ENCODE data around the gene UBTD2. TPM values are rescaled to one million over a fixed set of nuclear protein-coding genes. Genes with fewer than 3 reads are reported as not detected.

UBTD2 gene
- total and polyA plus RNA-seq, 10 donors, result 4.9 to 13.9 (median 8.4) TPM

DNA sequence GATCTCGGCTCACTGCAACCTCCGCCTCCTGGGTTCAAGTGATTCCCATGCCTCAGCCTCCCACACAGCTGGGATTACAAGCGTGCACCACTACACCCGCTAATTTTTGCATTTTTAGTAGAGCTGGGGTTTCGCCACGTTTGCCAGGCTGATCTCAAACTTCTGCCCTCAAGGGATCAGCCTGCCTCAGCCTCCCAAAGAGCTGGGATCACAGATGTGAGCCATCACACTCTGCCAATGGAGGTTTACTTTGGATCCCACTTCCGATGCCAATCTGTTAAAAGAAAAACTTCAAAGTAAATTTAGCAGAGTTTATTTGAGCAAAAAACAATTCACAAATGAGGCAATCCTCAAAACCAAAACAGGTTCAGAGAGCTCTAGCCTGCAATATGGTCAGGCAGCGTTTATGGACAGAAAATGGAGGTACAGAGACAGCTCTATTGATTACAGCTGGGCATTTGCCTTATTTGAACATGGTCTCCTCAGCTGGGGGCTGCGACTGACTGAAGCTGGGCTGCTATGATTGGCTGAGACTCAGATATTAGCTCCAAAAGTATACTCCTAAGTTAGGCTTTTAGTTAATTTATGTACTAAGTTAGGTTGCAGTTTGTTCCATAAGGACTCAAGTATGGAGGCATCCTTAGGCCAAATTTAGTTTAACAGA, 18.6 kb upstream of the UBTD2 start:
- Histone ChIP-seq H3K4me1 (no peaks in the 10 kb centered on the region), H3K27ac (no peak overlapping the region), H3K4me3 (no peak overlapping the region), H3K27me3 (replicated peaks in 1 of 7) (no peaks in the 10 kb centered on the region), H3K36me3 (no peaks in the 10 kb centered on the region), H3K9me3 (peaks cover 0 to 21% (median 17%) of the 10 kb centered on the region in 8 donors)
- intact Hi-C loops (cut with DNase I; ENCODE audit: low total_unique reads), result no loop called here
- DNase-seq, result no peak
- WGBS, 5 donors, result 69 to 84% (median 79%) methylated on average over 9 of the region's 9 CpGs
- TF ChIP-seq, protein P1, sequence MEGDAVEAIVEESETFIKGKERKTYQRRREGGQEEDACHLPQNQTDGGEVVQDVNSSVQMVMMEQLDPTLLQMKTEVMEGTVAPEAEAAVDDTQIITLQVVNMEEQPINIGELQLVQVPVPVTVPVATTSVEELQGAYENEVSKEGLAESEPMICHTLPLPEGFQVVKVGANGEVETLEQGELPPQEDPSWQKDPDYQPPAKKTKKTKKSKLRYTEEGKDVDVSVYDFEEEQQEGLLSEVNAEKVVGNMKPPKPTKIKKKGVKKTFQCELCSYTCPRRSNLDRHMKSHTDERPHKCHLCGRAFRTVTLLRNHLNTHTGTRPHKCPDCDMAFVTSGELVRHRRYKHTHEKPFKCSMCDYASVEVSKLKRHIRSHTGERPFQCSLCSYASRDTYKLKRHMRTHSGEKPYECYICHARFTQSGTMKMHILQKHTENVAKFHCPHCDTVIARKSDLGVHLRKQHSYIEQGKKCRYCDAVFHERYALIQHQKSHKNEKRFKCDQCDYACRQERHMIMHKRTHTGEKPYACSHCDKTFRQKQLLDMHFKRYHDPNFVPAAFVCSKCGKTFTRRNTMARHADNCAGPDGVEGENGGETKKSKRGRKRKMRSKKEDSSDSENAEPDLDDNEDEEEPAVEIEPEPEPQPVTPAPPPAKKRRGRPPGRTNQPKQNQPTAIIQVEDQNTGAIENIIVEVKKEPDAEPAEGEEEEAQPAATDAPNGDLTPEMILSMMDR (IDR thresholded peaks at IDR 0.05 in 8 of 11, conservative IDR thresholded peaks at IDR 0.05 in 3 of 11), result no peak
- TF ChIP-seq POLR2A (IDR thresholded peaks at IDR 0.05), result no peak
- no peak for TF ChIP-seq POLR2AphosphoS5 (IDR thresholded peaks at IDR 0.05)

DNA sequence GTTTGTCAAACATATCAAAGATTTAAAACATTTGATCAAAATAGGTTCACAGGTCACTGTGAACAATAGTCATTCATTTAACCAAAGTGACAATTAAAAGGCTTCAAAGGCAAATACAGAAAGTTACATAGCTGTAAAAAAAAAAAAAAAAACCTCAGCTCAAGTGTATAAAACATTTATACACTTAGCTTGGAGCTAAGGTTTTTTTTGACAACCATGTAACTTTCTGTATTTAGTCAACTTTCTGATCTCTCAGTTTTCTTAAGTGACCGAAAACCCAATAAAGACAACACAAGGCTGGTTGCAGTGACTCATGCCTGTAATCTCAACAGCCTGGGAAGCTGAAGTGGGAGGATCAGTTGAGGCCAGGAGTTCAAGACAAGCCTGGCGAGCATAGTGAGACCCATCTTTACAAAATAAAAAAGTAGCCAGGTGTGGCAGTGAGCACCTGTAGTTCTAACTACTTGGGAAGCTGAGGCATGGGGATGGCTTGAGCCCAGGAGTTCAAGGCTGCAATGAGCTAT, 16.4 kb upstream of the UBTD2 start:
- Histone ChIP-seq H3K27me3 (replicated peaks in 1 of 7) (no peaks in the 10 kb centered on the region), H3K4me3 (no peak overlapping the region), H3K27ac (no peak overlapping the region), H3K9me3 (peaks cover 0 to 5% (median 2%) of the 10 kb centered on the region in 8 donors), H3K4me1 (no peaks in the 10 kb centered on the region), H3K36me3 (no peaks in the 10 kb centered on the region)
- intact Hi-C loops (cut with DNase I; ENCODE audit: low total_unique reads), result loop anchor here (10.0 kb wide), 1 partner anchor 195 kb away; no protein-coding TSS in a partner anchor
- no peak for DNase-seq
- WGBS, 5 donors, result 74 to 94% (median 88%) methylated on average over 2 of the region's 2 CpGs
- TF ChIP-seq, protein P1 (IDR thresholded peaks at IDR 0.05 in 8 of 11, conservative IDR thresholded peaks at IDR 0.05 in 3 of 11), result no peak
- TF ChIP-seq POLR2A (IDR thresholded peaks at IDR 0.05) (no peak), POLR2AphosphoS5 (IDR thresholded peaks at IDR 0.05) (no peak)

- H3K36me3 ChIP-seq, result no peaks in the 10 kb centered on the region
- peaks cover 0 to 10% (median 3%) of the 10 kb centered on the region in 6 donors for H3K4me1 ChIP-seq
- intact Hi-C loops (cut with DNase I; ENCODE audit: low total_unique reads), result loop anchor here (10.0 kb wide), 1 partner anchor 190 kb away; no protein-coding TSS in a partner anchor
- H3K4me3 ChIP-seq, result no peak overlapping the region
- H3K27ac ChIP-seq, result no peak overlapping the region
- no peaks in the 10 kb centered on the region for H3K9me3 ChIP-seq
- no peak for DNase-seq
- no peaks in the 10 kb centered on the region for H3K27me3 ChIP-seq (replicated peaks in 1 of 7)
- no peak for TF ChIP-seq POLR2A (IDR thresholded peaks at IDR 0.05)
- TF ChIP-seq POLR2AphosphoS5 (IDR thresholded peaks at IDR 0.05), result no peak
- TF ChIP-seq, protein P1 (IDR thresholded peaks at IDR 0.05 in 8 of 11, conservative IDR thresholded peaks at IDR 0.05 in 3 of 11), result no peak
Observed at GRCh38 chr5:172294831-172295230, 11.3 kb upstream of the UBTD2 start.

DNA sequence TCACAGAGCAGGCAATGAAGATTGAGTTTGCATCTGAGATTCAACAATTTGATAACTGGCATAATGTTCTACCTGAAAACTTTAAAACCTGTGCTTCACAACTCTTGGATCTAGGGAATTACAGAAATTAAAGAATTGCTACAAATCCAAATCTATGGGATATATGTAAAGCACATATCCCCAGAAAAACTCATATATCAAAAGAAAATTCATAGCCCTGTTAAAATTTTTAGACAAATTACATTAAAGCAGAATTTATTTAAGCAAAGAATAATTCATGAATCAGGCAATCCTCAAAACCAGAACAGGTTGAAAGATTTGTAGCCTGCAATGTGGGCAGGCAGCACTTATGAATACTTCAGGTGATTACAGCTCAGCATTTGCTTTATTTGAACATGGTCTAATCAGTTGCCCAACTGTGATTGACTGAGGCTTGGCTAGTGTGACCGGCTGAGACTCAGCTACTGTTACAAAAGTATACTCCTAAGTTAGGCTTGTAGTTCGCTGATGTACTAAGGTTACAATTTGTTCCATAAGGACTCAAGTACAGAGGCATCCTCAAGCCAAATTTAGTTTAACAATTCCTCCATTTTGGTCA, 10.3 kb upstream of the UBTD2 start:
- WGBS, 5 donors, result 89 to 95% (median 93%) methylated on average over 2 of the region's 2 CpGs
- H3K27me3 ChIP-seq (replicated peaks in 1 of 7), result no peaks in the 10 kb centered on the region
- TF ChIP-seq, protein P1 (IDR thresholded peaks at IDR 0.05 in 8 of 11, conservative IDR thresholded peaks at IDR 0.05 in 3 of 11), result peak in 3 of 11 experiments; percentile 6 to 17 (median 15)
- TF ChIP-seq POLR2A (IDR thresholded peaks at IDR 0.05) (no peak), POLR2AphosphoS5 (IDR thresholded peaks at IDR 0.05) (no peak)
- intact Hi-C loops (cut with DNase I; ENCODE audit: low total_unique reads), result loop anchor here (10.0 kb wide), 1 partner anchor 189 kb away; no protein-coding TSS in a partner anchor
- no peak overlapping the region for H3K4me3 ChIP-seq
- H3K27ac ChIP-seq, result no peak overlapping the region
- H3K9me3 ChIP-seq, result no peaks in the 10 kb centered on the region
- H3K4me1 ChIP-seq, result peaks cover 0 to 10% (median 3%) of the 10 kb centered on the region in 6 donors
- no peaks in the 10 kb centered on the region for H3K36me3 ChIP-seq
- no peak for DNase-seq
